Measurements from ENCODE around the gene ABCC6. TPM values are rescaled to one million over a fixed set of nuclear protein-coding genes. Genes with fewer than 3 reads are reported as not detected.

ABCC6 gene
- total RNA-seq, 1 donor from 2014 or later = not detected

DNA sequence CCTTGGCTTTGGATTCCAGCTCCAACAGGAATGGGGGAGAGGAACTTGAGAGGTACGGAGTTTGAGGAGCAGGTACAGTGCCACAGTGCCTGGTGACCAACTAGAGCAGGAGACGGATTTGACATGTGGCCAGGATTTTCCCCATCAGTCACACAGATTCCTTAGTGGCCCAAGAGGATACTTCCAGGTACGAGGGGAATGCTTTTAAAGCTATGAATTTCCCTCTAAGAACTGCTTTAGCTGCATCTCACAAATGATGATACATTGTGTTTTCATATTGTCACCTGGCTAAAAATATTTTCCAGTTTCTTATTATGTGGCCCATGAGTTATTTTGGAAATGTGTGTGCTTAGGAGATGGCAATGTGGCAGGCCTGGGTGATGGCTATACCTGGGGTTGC, 98.3 kb downstream of the ABCC6 start:
- Histone ChIP-seq H3K27me3 (ENCODE audit: control insufficient read depth, insufficient read depth, low read length) (no peaks in the 10 kb centered on the region), H3K36me3 (ENCODE audit: control insufficient read depth, insufficient read depth, low read length) (peaks cover 18% of the 10 kb centered on the region), H3K4me3 (ENCODE audit: low read depth, low read length) (no peak overlapping the region)
- TF ChIP-seq, protein P1, sequence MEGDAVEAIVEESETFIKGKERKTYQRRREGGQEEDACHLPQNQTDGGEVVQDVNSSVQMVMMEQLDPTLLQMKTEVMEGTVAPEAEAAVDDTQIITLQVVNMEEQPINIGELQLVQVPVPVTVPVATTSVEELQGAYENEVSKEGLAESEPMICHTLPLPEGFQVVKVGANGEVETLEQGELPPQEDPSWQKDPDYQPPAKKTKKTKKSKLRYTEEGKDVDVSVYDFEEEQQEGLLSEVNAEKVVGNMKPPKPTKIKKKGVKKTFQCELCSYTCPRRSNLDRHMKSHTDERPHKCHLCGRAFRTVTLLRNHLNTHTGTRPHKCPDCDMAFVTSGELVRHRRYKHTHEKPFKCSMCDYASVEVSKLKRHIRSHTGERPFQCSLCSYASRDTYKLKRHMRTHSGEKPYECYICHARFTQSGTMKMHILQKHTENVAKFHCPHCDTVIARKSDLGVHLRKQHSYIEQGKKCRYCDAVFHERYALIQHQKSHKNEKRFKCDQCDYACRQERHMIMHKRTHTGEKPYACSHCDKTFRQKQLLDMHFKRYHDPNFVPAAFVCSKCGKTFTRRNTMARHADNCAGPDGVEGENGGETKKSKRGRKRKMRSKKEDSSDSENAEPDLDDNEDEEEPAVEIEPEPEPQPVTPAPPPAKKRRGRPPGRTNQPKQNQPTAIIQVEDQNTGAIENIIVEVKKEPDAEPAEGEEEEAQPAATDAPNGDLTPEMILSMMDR (IDR thresholded peaks at IDR 0.05; ENCODE audit: insufficient read depth, low read length, severe bottlenecking) = no peak
- DNase-seq (ENCODE audit: low read depth) (no peak), FAIRE-seq (no peak)

DNA sequence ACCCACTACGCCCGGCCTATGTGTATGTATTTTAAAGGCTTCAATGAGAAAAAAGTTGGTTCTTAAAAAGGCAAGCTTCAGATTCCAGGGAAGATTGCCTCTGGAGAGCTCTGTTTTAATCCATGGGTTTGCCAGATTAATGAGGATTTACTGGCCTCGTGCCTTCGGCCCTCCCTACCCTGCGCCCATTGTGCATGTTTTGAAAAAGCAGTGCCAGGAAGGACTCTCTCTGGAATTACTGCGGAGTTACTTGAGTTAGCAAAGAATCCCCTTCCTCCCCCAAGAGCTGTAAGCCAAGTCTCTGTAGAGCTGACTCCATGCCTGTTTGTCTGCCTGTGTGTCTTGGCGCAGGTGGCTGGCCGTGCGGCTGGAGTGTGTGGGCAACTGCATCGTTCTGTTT, 98.9 kb downstream of the ABCC6 start:
- FAIRE-seq = no peak
- peaks cover 18% of the 10 kb centered on the region for H3K36me3 ChIP-seq (ENCODE audit: control insufficient read depth, insufficient read depth, low read length)
- TF ChIP-seq, protein P1 (IDR thresholded peaks at IDR 0.05; ENCODE audit: insufficient read depth, low read length, severe bottlenecking) = no peak

DNA sequence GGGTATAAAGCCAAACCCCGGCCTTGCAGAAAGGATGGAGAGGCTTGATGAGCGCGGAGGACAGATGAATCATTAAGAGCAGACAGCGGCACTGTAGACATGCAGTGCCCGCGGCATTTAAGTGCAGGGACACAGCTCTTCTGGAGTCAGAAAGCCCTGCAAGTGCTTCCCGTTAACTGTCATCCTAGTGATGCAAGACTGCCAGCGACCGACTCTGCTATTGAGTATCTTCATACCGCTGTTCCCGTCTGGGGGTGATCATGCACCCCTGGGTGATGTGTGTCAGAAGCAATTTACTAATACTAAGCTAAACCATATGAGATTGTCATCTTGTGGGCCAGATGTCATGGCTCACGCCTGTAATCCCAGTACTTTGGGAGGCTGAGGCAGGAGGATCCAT, 101.0 kb downstream of the ABCC6 start:
- peaks cover 21% of the 10 kb centered on the region for H3K36me3 ChIP-seq (ENCODE audit: control insufficient read depth, insufficient read depth, low read length)
- FAIRE-seq (no peak), DNase-seq (ENCODE audit: low read depth) (no peak)
- H3K27me3 ChIP-seq (ENCODE audit: control insufficient read depth, insufficient read depth, low read length) = no peaks in the 10 kb centered on the region
- H3K4me3 ChIP-seq (ENCODE audit: low read depth, low read length) = no peak overlapping the region
- TF ChIP-seq, protein P1 (IDR thresholded peaks at IDR 0.05; ENCODE audit: insufficient read depth, low read length, severe bottlenecking) = no peak

More for the DNA sequence above, 98.9 kb downstream of the ABCC6 start:
- no peak for DNase-seq (ENCODE audit: low read depth)
- H3K4me3 ChIP-seq (ENCODE audit: low read depth, low read length) = no peak overlapping the region
- H3K27me3 ChIP-seq (ENCODE audit: control insufficient read depth, insufficient read depth, low read length) = no peaks in the 10 kb centered on the region

DNA sequence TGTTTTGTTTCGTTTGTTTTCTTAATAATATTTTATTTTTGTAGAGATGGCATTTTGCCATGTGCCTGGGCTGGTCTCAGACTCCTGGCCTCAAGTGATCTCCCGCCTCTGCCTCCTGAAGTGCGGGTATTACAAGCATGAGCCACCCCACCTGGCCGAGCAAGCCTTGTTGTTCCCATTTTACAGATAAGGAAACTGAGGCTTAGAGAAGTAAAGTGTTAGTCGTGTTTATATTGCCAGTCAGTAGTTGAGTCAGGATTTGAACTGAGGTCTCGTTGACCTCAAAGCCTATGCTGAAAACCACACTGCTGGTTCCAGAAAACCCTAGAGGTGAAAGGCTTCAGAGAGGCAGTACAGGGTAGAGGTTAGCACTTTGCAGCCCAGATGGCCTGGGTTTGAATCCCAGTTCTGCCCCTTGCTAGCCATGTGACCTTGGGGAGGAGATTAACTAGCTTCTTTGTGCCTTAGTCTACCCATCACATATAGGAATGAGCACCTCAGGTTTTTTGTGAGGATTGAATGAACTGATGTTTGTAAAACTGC, 102.0 kb downstream of the ABCC6 start:
- no peak for FAIRE-seq
- H3K27me3 ChIP-seq (ENCODE audit: control insufficient read depth, insufficient read depth, low read length) = no peaks in the 10 kb centered on the region
- TF ChIP-seq, protein P1 (IDR thresholded peaks at IDR 0.05; ENCODE audit: insufficient read depth, low read length, severe bottlenecking) = no peak
- no peak for DNase-seq (ENCODE audit: low read depth)
- peaks cover 24% of the 10 kb centered on the region for H3K36me3 ChIP-seq (ENCODE audit: control insufficient read depth, insufficient read depth, low read length)
- H3K4me3 ChIP-seq (ENCODE audit: low read depth, low read length) = no peak overlapping the region

DNA sequence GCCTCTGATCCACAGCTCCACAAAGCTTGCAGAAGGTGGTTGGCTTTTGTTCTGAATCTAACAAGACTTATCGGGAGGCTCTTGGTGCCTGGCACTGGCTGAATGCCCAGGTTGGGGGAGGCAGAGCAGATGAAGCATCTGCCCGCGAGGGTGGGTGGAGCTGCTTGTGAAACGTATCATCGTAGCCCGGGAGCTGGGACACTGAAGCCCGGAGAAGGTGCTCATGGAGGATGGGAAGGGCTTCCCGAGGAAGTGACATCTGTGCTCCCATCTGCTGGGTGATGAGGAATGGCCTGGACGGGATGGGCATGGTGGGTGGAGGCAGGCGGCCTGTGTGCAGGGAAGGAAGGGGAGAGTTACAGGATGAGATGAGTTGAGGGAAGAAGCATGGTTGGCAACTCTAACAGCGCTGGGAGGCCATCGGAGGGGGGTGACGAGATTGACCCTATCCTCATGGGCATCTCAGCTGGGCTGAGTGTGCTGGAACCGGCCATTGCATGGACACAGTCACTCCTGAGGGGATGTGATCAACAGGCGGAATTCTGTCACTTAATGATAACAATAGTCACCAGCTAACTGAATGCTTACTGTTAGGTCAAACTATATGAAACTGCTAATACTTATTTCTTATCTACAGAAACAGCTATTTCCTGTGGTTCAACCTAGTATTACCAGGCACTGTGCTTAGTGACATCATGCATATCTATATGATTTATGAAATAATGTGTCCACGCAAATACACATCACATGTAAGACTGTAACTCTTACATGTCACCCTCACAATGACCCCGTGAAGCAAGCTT, 102.7 kb downstream of the ABCC6 start:
- H3K36me3 ChIP-seq (ENCODE audit: control insufficient read depth, insufficient read depth, low read length) = peaks cover 24% of the 10 kb centered on the region
- FAIRE-seq (no peak), DNase-seq (ENCODE audit: low read depth) (no peak)
- no peak overlapping the region for H3K4me3 ChIP-seq (ENCODE audit: low read depth, low read length)
- TF ChIP-seq, protein P1 (IDR thresholded peaks at IDR 0.05; ENCODE audit: insufficient read depth, low read length, severe bottlenecking) = no peak
- no peaks in the 10 kb centered on the region for H3K27me3 ChIP-seq (ENCODE audit: control insufficient read depth, insufficient read depth, low read length)
